Endothelial cell of umbilical vein (primary cell): Measurements from ENCODE around the gene LMAN1L. TPM values are rescaled to one million over a fixed set of nuclear protein-coding genes. Genes with fewer than 3 reads are reported as not detected.

Source experiments
- BruUV-seq: library from RNA; stranded (reverse); fragments of 400-500 nt; replicated peaks from 2 replicates; lab custom pipeline; 2021; lab: Mats Ljungman, UMichigan
- CTCF ChIA-PET: fragments of 300-600, 350-600 bp; sonication (Branson Sonifier 250); formaldehyde crosslinking; loops from one replicate; lab custom pipeline; 2021; ENCODE audit warnings: antibody characterized with exemption, inconsistent platforms; lab: Charles Lee
- POLR2A ChIA-PET: fragments of 300-600, 350-600 bp; sonication (Branson Sonifier 250); formaldehyde crosslinking; loops from one replicate; lab custom pipeline; 2021; ENCODE audit warnings: antibody characterized with exemption, inconsistent platforms; lab: Charles Lee
- DNase-seq: peaks from one replicate; pipeline ENCODE4 v3.0.0-alpha.2; 2011; ENCODE audit warnings: low read depth, low spot score
- FAIRE-seq: peaks from 2 replicates; lab custom pipeline; 2011; peaks lifted over from hg19 to GRCh38; lab: Jason Lieb, UNC
- H2AFZ ChIP-seq: 2 replicates; pipeline ENCODE4 v1.6.0; 2012; ENCODE audit warnings: low read depth, low read length, control low read depth, inconsistent platforms
- H3K27ac ChIP-seq: 2 replicates; pipeline ENCODE4 v1.5.1; 2011; ENCODE audit warnings: low read depth, mild to moderate bottlenecking, control low read depth, low read length, moderate library complexity; ENCODE audit not compliant: insufficient read depth
- H3K27me3 ChIP-seq, 2 experiments: 2 replicates each; pipeline versions ENCODE4 v1.6.0 to v1.6.1; 2011; ENCODE audit warnings: low read length in 2 of 2, mixed read lengths in 1 of 2; ENCODE audit not compliant: control insufficient read depth in 2 of 2, insufficient read depth in 2 of 2
- H3K36me3 ChIP-seq, 2 experiments: 2 replicates in 1 of 2; 3 replicates in 1 of 2; pipeline ENCODE4 v1.5.1; 2011; ENCODE audit warnings: low read length in 2 of 2, mild to moderate bottlenecking in 1 of 2, moderate library complexity in 1 of 2; ENCODE audit not compliant: control insufficient read depth in 2 of 2, insufficient read depth in 2 of 2; ENCODE audit errors: extremely low read depth in 1 of 2
- H3K4me1 ChIP-seq: 3 replicates; pipeline ENCODE4 v1.5.1; 2011; ENCODE audit warnings: mild to moderate bottlenecking, low read length; ENCODE audit not compliant: control insufficient read depth, insufficient read depth; ENCODE audit errors: extremely low read depth
- H3K4me2 ChIP-seq: 2 replicates; pipeline ENCODE4 v1.6.1; 2011; ENCODE audit warnings: low read length, control low read depth, mixed read lengths; ENCODE audit not compliant: insufficient read depth
- H3K4me3 ChIP-seq, 3 experiments: fragments of 200-600 bp in 1 of 3; sonication (generic), shearing (Covaris generic) in 1 of 3; replicated peaks in 1 of 3; 2 replicates each; pipeline ENCODE4 v1.5.1; 2011 to 2016; ENCODE audit warnings: control low read depth in 3 of 3, low read length in 3 of 3, mild to moderate bottlenecking in 2 of 3, inconsistent platforms in 1 of 3, low read depth in 1 of 3, moderate library complexity in 1 of 3; ENCODE audit not compliant: insufficient read depth in 1 of 3
- H3K79me2 ChIP-seq: 2 replicates; pipeline ENCODE4 v1.6.0; 2012; ENCODE audit warnings: low read length, inconsistent platforms; ENCODE audit not compliant: control insufficient read depth, insufficient read depth
- H3K9ac ChIP-seq: replicated peaks from 2 replicates; pipeline ENCODE3; 2011; ENCODE audit warnings: low read length, control low read depth; ENCODE audit not compliant: insufficient read depth; ENCODE audit errors: extremely low read depth
- H3K9me1 ChIP-seq: replicated peaks from 3 replicates; pipeline ENCODE4 v1.6.0; 2011; ENCODE audit warnings: mild to moderate bottlenecking, low read length; ENCODE audit not compliant: control insufficient read depth, insufficient read depth; ENCODE audit errors: extremely low read depth
- H3K9me3 ChIP-seq: replicated peaks from 2 replicates; pipeline ENCODE4 v1.5.1; 2012; ENCODE audit warnings: low read length, inconsistent platforms; ENCODE audit not compliant: control insufficient read depth, insufficient read depth
- H4K20me1 ChIP-seq: replicated peaks from 2 replicates; pipeline ENCODE3; 2011; ENCODE audit warnings: mild to moderate bottlenecking, low read length; ENCODE audit not compliant: control insufficient read depth, insufficient read depth; ENCODE audit errors: extremely low read depth
- GATA2 ChIP-seq: IDR thresholded peaks from 2 replicates; pipeline ENCODE4 v1.7.0; 2011; ENCODE audit warnings: low read depth, mild to moderate bottlenecking, moderate library complexity, mixed read lengths, low read length; ENCODE audit not compliant: insufficient read length, insufficient read depth
- JUN ChIP-seq: IDR thresholded peaks from 2 replicates; pipeline ENCODE4 v1.6.1; 2011; ENCODE audit warnings: borderline replicate concordance, low read depth; ENCODE audit not compliant: insufficient read length, insufficient read depth
- MAX ChIP-seq: IDR thresholded peaks from 2 replicates; pipeline ENCODE4 v1.6.1; 2011; ENCODE audit not compliant: insufficient read depth, insufficient read length
- MYC ChIP-seq: IDR thresholded peaks from one replicate; pipeline ENCODE4 v1.6.1; 2011; ENCODE audit warnings: mild to moderate bottlenecking, low read depth, low read length
- POLR2A ChIP-seq: IDR thresholded peaks from 2 replicates; pipeline ENCODE4 v1.6.1; 2012; ENCODE audit warnings: low read depth, mild to moderate bottlenecking, control low read depth, low read length
- POLR2AphosphoS5 ChIP-seq: IDR thresholded peaks from 2 replicates; pipeline ENCODE4 v1.6.1; 2012; ENCODE audit warnings: low read depth, mild to moderate bottlenecking, control low read depth, low read length, moderate library complexity; ENCODE audit not compliant: insufficient read depth
- dilution Hi-C: fragments of 300-500 bp; cut with MboI; formaldehyde crosslinking; loops from one replicate; pipeline ENCODE4 v1.15.0; 2019; ENCODE audit warnings: low sequenced_read_pairs; ENCODE audit not compliant: extremely low pct_ligation_motif_present
- intact Hi-C: fragments of 100-400 bp; cut with micrococcal nuclease; formaldehyde crosslinking; loops from one replicate; pipeline ENCODE4 v1.10.0; 2022
- polyA plus RNA-seq, 4 experiments: library from polyadenylated mRNA; depleted of rRNA in 3 of 4; stranded (reverse) in 3 of 4; unstranded in 1 of 4; fragments of >200 nt; gene quantifications; 2 replicates each; pipeline versions ENCODE4 v1.2.1 to v1.2.3, GENCODE V29; 2011 to 2012; ENCODE audit warnings: missing spikeins in 1 of 4
- total RNA-seq: library from RNA; stranded (reverse); gene quantifications from 2 replicates; pipeline ENCODE4 v1.2.3, GENCODE V29; 2021

The LMAN1L gene
- total and polyA plus RNA-seq, 2 donors (not counting 3 experiments of a cell fraction or from before 2014, with no cell fraction given): not detected

- Histone ChIP-seq H3K79me2 (peaks cover 8% of the 10 kb centered on the region), H3K9me1 (no peaks in the 10 kb centered on the region), H3K9me3 (no peaks in the 10 kb centered on the region), H4K20me1 (no peaks in the 10 kb centered on the region), H3K9ac (no peak overlapping the region), H3K36me3 (peaks cover 6 to 37% of the 10 kb centered on the region in 2 experiments), H3K4me1 (no peaks in the 10 kb centered on the region), H3K4me2 (no peak overlapping the region), H3K27ac (no peak overlapping the region), H2AFZ (no peak overlapping the region), H3K4me3 (no peak overlapping the region), H3K27me3 (no peaks in the 10 kb centered on the region)
- ChIA-PET CTCF (interaction anchor here (1.2 to 3.6 kb wide), 5 partner anchors 12 to 95 kb away, joined by 3 to 14 read pairs (median 6); no protein-coding TSS in a partner anchor), POLR2A (interaction anchor here (0.7 kb wide), 2 partner anchors 43 to 82 kb away, joined by 4 to 5 read pairs; partner anchors contain the start of gene COX5A)
- DNase-seq (no peak), FAIRE-seq (no peak)
- TF ChIP-seq GATA2 (no peak), MAX (no peak), POLR2A (no peak), MYC (no peak), POLR2AphosphoS5 (no peak)
- intact Hi-C loops: no loop called here
- BruUV-seq: no TSS peak
- dilution Hi-C loops: no loop called here
Observed at GRCh38 chr15:74855857-74856256, 43.2 kb downstream of the LMAN1L start.

GRCh38 chr15:74856537-74856936 lies 43.9 kb downstream of the LMAN1L start:
- no TSS peak for BruUV-seq
- Histone ChIP-seq H3K9ac (no peak overlapping the region), H3K9me1 (no peaks in the 10 kb centered on the region), H3K36me3 (peaks cover 3 to 30% of the 10 kb centered on the region in 2 experiments), H3K4me1 (no peaks in the 10 kb centered on the region), H3K27me3 (no peaks in the 10 kb centered on the region), H3K4me3 (no peak overlapping the region), H3K27ac (no peak overlapping the region), H2AFZ (no peak overlapping the region), H3K4me2 (no peak overlapping the region), H4K20me1 (no peaks in the 10 kb centered on the region), H3K9me3 (no peaks in the 10 kb centered on the region), H3K79me2 (peaks cover 11% of the 10 kb centered on the region)
- intact Hi-C loops: no loop called here
- DNase-seq (no peak), FAIRE-seq (no peak)
- POLR2A ChIA-PET: interaction anchor here (0.7 kb wide), 1 partner anchor 43 kb away, joined by 5 read pairs; no protein-coding TSS in a partner anchor
- dilution Hi-C loops: no loop called here
- no peak for TF ChIP-seq JUN
- CTCF ChIA-PET: interaction anchor here (1.2 to 3.6 kb wide), 6 partner anchors 12 to 94 kb away, joined by 3 to 14 read pairs (median 5); no protein-coding TSS in a partner anchor
